HepG2 (cell line): ENCODE data around the gene PSMC3IP. TPM values are rescaled to one million over a fixed set of nuclear protein-coding genes. Genes with fewer than 3 reads are reported as not detected.

Source experiments
- ATAC-seq: fragments of 200-7000 bp; cut with Tn5 transposase; 3 replicates; pipeline ENCODE4 v1.9.1; 2020; ENCODE audit warnings: mild to moderate bottlenecking, moderate library complexity
- BruUV-seq: library from RNA; stranded (reverse); fragments of 400-500 nt; replicated peaks from 2 replicates; lab custom pipeline; 2021; lab: Mats Ljungman, UMichigan
- CTCF ChIA-PET: fragments of 300-600 bp; formaldehyde crosslinking; extraction: SDS; loops from one replicate; lab custom pipeline; 2021; ENCODE audit warnings: low total read pairs, inconsistent platforms, low intra/inter-chr PET ratio; lab: Yijun Ruan, JAX
- POLR2A ChIA-PET: fragments of 350-600 bp; sonication (Branson Sonifier 250); formaldehyde crosslinking; loops from one replicate; lab custom pipeline; 2020; ENCODE audit warnings: antibody characterized with exemption, inconsistent platforms; lab: Yijun Ruan, JAX
- DNase-seq: peaks from one replicate; pipeline ENCODE4 v3.0.0-alpha.2; 2015; ENCODE audit warnings: low spot score
- FAIRE-seq: peaks from 3 replicates; lab custom pipeline; 2011; peaks lifted over from hg19 to GRCh38; lab: Jason Lieb, UNC
- H2AFZ ChIP-seq: one replicate; pipeline ENCODE4 v1.6.1; 2011; ENCODE audit warnings: low read length, inconsistent platforms
- H3K27ac ChIP-seq: fragments of 300-600 bp; 3 replicates; pipeline ENCODE4 v1.8.0; 2011; ENCODE audit warnings: mixed run types, mild to moderate bottlenecking, mixed read lengths, low read length, inconsistent platforms; ENCODE audit not compliant: insufficient read depth; ENCODE audit errors: extremely low read length
- H3K27me3 ChIP-seq, 2 experiments: fragments of 200-600 bp in 1 of 2; 2 replicates in 1 of 2; 3 replicates in 1 of 2; pipeline versions ENCODE4 v1.6.0 to v1.8.0; 2011; ENCODE audit warnings: low read length in 2 of 2, mild to moderate bottlenecking in 2 of 2, moderate library complexity in 2 of 2, inconsistent platforms in 1 of 2; ENCODE audit not compliant: insufficient read depth in 2 of 2, control insufficient read depth in 1 of 2
- H3K36me3 ChIP-seq, 2 experiments: fragments of 200-600 bp in 1 of 2; replicated peaks in 1 of 2; 2 replicates in 1 of 2; 3 replicates in 1 of 2; pipeline versions ENCODE4 v1.5.1 to v1.8.0; 2011; ENCODE audit warnings: low read length in 2 of 2, inconsistent platforms in 1 of 2; ENCODE audit not compliant: insufficient read depth in 2 of 2, control insufficient read depth in 1 of 2
- H3K4me1 ChIP-seq: 2 replicates; pipeline ENCODE4 v1.5.1; 2012; ENCODE audit warnings: low read length, inconsistent platforms; ENCODE audit not compliant: insufficient read depth
- H3K4me2 ChIP-seq: 2 replicates; pipeline ENCODE4 v1.6.0; 2011; ENCODE audit warnings: low read depth, low read length, inconsistent platforms
- H3K4me3 ChIP-seq, 3 experiments: fragments of 200-600 bp in 1 of 3; sonication (generic), shearing (Covaris generic) in 1 of 3; replicated peaks in 1 of 3; 2 replicates each; pipeline ENCODE4 v1.5.1; 2011 to 2016; ENCODE audit warnings: low read length in 3 of 3, inconsistent platforms in 2 of 3, low read depth in 2 of 3, mild to moderate bottlenecking in 2 of 3, control low read depth in 1 of 3, mixed read lengths in 1 of 3; ENCODE audit not compliant: insufficient read depth in 1 of 3
- H3K79me2 ChIP-seq: one replicate; pipeline ENCODE4 v1.6.1; 2011; ENCODE audit warnings: low read length, inconsistent platforms; ENCODE audit not compliant: insufficient read depth
- H3K9ac ChIP-seq: 2 replicates; pipeline ENCODE4 v1.6.0; 2011; ENCODE audit warnings: mild to moderate bottlenecking, low read depth, low read length, inconsistent platforms; ENCODE audit not compliant: insufficient read depth
- H3K9me3 ChIP-seq: 2 replicates; pipeline ENCODE4 v1.5.1; 2012; ENCODE audit warnings: mild to moderate bottlenecking, low read length
- H4K20me1 ChIP-seq: 2 replicates; pipeline ENCODE4 v1.6.0; 2011; ENCODE audit warnings: inconsistent platforms, mild to moderate bottlenecking, low read length, moderate library complexity; ENCODE audit not compliant: insufficient read depth
- MAZ ChIP-seq, 2 experiments: sonication (generic) in 1 of 2; formaldehyde crosslinking in 1 of 2; IDR thresholded peaks; 2 replicates each; pipeline versions ENCODE4 v1.5.0 to v1.6.1; 2012 to 2020; ENCODE audit warnings: low read depth in 2 of 2, mild to moderate bottlenecking in 2 of 2, borderline replicate concordance in 1 of 2, improper control_type of control experiment in 1 of 2, low read length in 1 of 2, missing genetic modification reagents in 1 of 2, moderate library complexity in 1 of 2
- SMC3 ChIP-seq: IDR thresholded peaks from 2 replicates; pipeline ENCODE4 v1.6.1; 2011; ENCODE audit warnings: low read length, improper control_type of control experiment
- TBX2 ChIP-seq: sonication (generic); formaldehyde crosslinking; IDR thresholded peaks from 2 replicates; pipeline ENCODE4 v1.5.0; 2020; ENCODE audit warnings: missing genetic modification reagents, mild to moderate bottlenecking, borderline replicate concordance
- TFDP2 ChIP-seq: sonication (generic); formaldehyde crosslinking; IDR thresholded peaks from 2 replicates; pipeline ENCODE4 v1.4.0; 2020; ENCODE audit warnings: missing genetic modification reagents
- ZBTB39 ChIP-seq: sonication (generic); formaldehyde crosslinking; IDR thresholded peaks from 2 replicates; pipeline ENCODE4 v1.5.0; 2020; ENCODE audit warnings: missing genetic modification reagents
- ZNF512 ChIP-seq: sonication (generic); formaldehyde crosslinking; IDR thresholded peaks from 2 replicates; pipeline ENCODE4 v1.4.0; 2020; ENCODE audit warnings: mild to moderate bottlenecking, missing genetic modification reagents
- ZNF766 ChIP-seq: sonication (generic); formaldehyde crosslinking; IDR thresholded peaks from 2 replicates; pipeline ENCODE4 v1.5.0; 2020; ENCODE audit warnings: missing genetic modification reagents, borderline replicate concordance
- ZNF768 ChIP-seq: sonication (generic); formaldehyde crosslinking; IDR thresholded peaks from 2 replicates; pipeline ENCODE4 v1.4.0; 2020; ENCODE audit warnings: missing genetic modification reagents
- WGBS: methylation state at CpG from one replicate; pipeline ENCODE4 v1.1.6; 2017; ENCODE audit warnings: low lambda C conversion rate; 5-methylcytosine and 5-hydroxymethylcytosine counted together
- in situ Hi-C: cut with HindIII; loops from 2 replicates; pipeline ENCODE4 v1.10.0; 2017; ENCODE audit warnings: low pct_unique_long_range_greater_than_20kb; ENCODE audit not compliant: extremely low pct_ligation_motif_present
- intact Hi-C: fragments of 100-400 bp; cut with micrococcal nuclease; formaldehyde crosslinking; loops from one replicate; pipeline ENCODE4 v1.10.0; 2022; ENCODE audit not compliant: unreplicated experiment
- polyA plus RNA-seq, 8 experiments: library from polyadenylated mRNA; depleted of rRNA in 3 of 8; stranded (reverse) in 7 of 8; unstranded in 1 of 8; fragments of >200 nt; fragmentation: Illumina TruSeq in 4 of 8; extraction: Trizol in 4 of 8; gene quantifications; 2 replicates each; pipeline versions ENCODE4 v1.2.1 to v1.2.3, GENCODE V29; 2011 to 2016; ENCODE audit warnings: low read depth in 4 of 8, missing spikeins in 1 of 8, mixed read lengths in 1 of 8; ENCODE audit not compliant: insufficient read depth in 1 of 8
- total RNA-seq, 5 experiments: library from RNA; depleted of rRNA; stranded (reverse); fragments of >200 nt; fragmentation: Illumina TruSeq; extraction: Trizol; gene quantifications; 2 replicates each; pipeline ENCODE4 v1.2.3, GENCODE V29; 2016; ENCODE audit warnings: low read depth in 1 of 5

PSMC3IP gene
- total and polyA plus RNA-seq, 2 of the 13 experiments (the other 11 are each of a cell fraction or from before 2014, with no cell fraction given): 6.5 to 22.4 TPM

GRCh38 chr17:42584880-42585279 is 7.4 kb upstream of the PSMC3IP start:
- Histone ChIP-seq H3K4me1 (no peaks in the 10 kb centered on the region), H4K20me1 (no peaks in the 10 kb centered on the region), H3K4me2 (no peak overlapping the region), H3K36me3 (peaks cover 49 to 93% of the 10 kb centered on the region in 2 experiments), H3K79me2 (no peaks in the 10 kb centered on the region), H3K4me3 (no peak overlapping the region), H2AFZ (no peak overlapping the region), H3K27me3 (no peaks in the 10 kb centered on the region), H3K27ac (no peak overlapping the region), H3K9me3 (no peaks in the 10 kb centered on the region), H3K9ac (no peak overlapping the region)
- ATAC-seq (no peak), DNase-seq (no peak), FAIRE-seq (no peak)
- TF ChIP-seq ZNF766 (CRISPR knock-in tag) (no peak), TBX2 (CRISPR knock-in tag) (no peak), ZNF512 (CRISPR knock-in tag) (no peak), ZBTB39 (no peak), TFDP2 (CRISPR knock-in tag) (no peak), ZNF768 (CRISPR knock-in tag) (no peak), MAZ (IDR thresholded peaks at IDR 0.05; ENCODE audit: borderline replicate concordance, low read depth, low read length) (no peak), MAZ (CRISPR knock-in tag; IDR thresholded peaks at IDR 0.05; ENCODE audit: low read depth) (no peak), SMC3 (no peak)
- ChIA-PET POLR2A (no interaction called here), CTCF (no interaction called here)
- WGBS: 97% methylated on average over 9 of the region's 9 CpGs
- in situ Hi-C loops: no loop called here
- intact Hi-C loops: no loop called here
- no TSS peak for BruUV-seq
